ENCODE results near the gene ADGRB2.

ADGRB2 gene

GRCh38 chr1:31763671-31764311 lies 349 bp downstream of the ADGRB2 start:
- no peak for DNase-seq (ENCODE audit: low spot score)

GRCh38 chr1:31762726-31763670 lies 1.1 kb downstream of the ADGRB2 start:
- DNase-seq (ENCODE audit: low spot score): peak; percentile 91

- no peak for DNase-seq (ENCODE audit: low spot score)
Observed at GRCh38 chr1:31762323-31762722, 1.8 kb downstream of the ADGRB2 start.

GRCh38 chr1:31761883-31762282 lies 2.3 kb downstream of the ADGRB2 start:
- peak; percentile 38 for DNase-seq (ENCODE audit: low spot score)

GRCh38 chr1:31760471-31761470 lies 3.4 kb downstream of the ADGRB2 start:
- DNase-seq (ENCODE audit: low spot score): peak; percentile 92

- no peak for DNase-seq (ENCODE audit: low spot score)
Observed at GRCh38 chr1:31759298-31760023, 4.7 kb downstream of the ADGRB2 start.

GRCh38 chr1:31758823-31759222 lies 5.3 kb downstream of the ADGRB2 start:
- no peak for DNase-seq (ENCODE audit: low spot score)

GRCh38 chr1:31757989-31758388 lies 6.2 kb downstream of the ADGRB2 start:
- no peak for DNase-seq (ENCODE audit: low spot score)

GRCh38 chr1:31757204-31757679 lies 6.9 kb downstream of the ADGRB2 start:
- DNase-seq (ENCODE audit: low spot score): no peak

GRCh38 chr1:31756578-31756977 lies 7.6 kb downstream of the ADGRB2 start:
- no peak for DNase-seq (ENCODE audit: low spot score)

- DNase-seq (ENCODE audit: low spot score): no peak
Observed at GRCh38 chr1:31755850-31756492, 8.2 kb downstream of the ADGRB2 start.

- peak; percentile 33 for DNase-seq (ENCODE audit: low spot score)
Observed at GRCh38 chr1:31755197-31755611, 8.9 kb downstream of the ADGRB2 start.

- no peak for DNase-seq (ENCODE audit: low spot score)
Observed at GRCh38 chr1:31754397-31754796, 9.7 kb downstream of the ADGRB2 start.

GRCh38 chr1:31753707-31754349 lies 10.3 kb downstream of the ADGRB2 start:
- DNase-seq (ENCODE audit: low spot score): peak; percentile 53

GRCh38 chr1:31752952-31753475 lies 11.1 kb downstream of the ADGRB2 start:
- no peak for DNase-seq (ENCODE audit: low spot score)

GRCh38 chr1:31752258-31752657 lies 11.9 kb downstream of the ADGRB2 start:
- no peak for DNase-seq (ENCODE audit: low spot score)

GRCh38 chr1:31751822-31752241 lies 12.3 kb downstream of the ADGRB2 start:
- no peak for DNase-seq (ENCODE audit: low spot score)

GRCh38 chr1:31750858-31751510 lies 13.2 kb downstream of the ADGRB2 start:
- DNase-seq (ENCODE audit: low spot score): peak; percentile 77
